ENCODE results near the gene IRF3. TPM values are rescaled to one million over a fixed set of nuclear protein-coding genes. Genes with fewer than 3 reads are reported as not detected.

IRF3 gene
- total and polyA plus RNA-seq, 2 donors (not counting 1 experiment from before 2014, with no cell fraction given) = 233 to 262 TPM

GRCh38 chr19:49646586-49646985 is 19.1 kb downstream of the IRF3 start:
- TF ChIP-seq CTCF (IDR thresholded peaks at IDR 0.05) (no peak), EZH2 (IDR thresholded peaks at IDR 0.05; ENCODE audit: borderline replicate concordance, insufficient read depth, low read depth, low read length, poor library complexity, severe bottlenecking) (no peak)
- DNase-seq (no peak), ATAC-seq (ENCODE audit: low read depth) (no peak)
- H3K9me3 Mint-ChIP-seq (ENCODE audit: insufficient read depth) = no peaks in the 10 kb centered on the region
- no peak overlapping the region for H3K4me3 Mint-ChIP-seq
- H3K27ac Mint-ChIP-seq = no peak overlapping the region
- H3K9ac ChIP-seq (ENCODE audit: low read length) = no peak overlapping the region
- no peak overlapping the region for H3K4me3 ChIP-seq (ENCODE audit: control extremely low read depth in 1 of 5, extremely low read depth in 1 of 5, insufficient read depth in 1 of 5, low read depth in 2 of 5, low read length in 4 of 5)
- H3K27ac ChIP-seq (ENCODE audit: low read length in 2 of 2) = no peak overlapping the region
- H3K4me2 ChIP-seq (replicated peaks; ENCODE audit: low read depth, low read length, poor library complexity, severe bottlenecking) = no peak overlapping the region
- H3K4me1 ChIP-seq (ENCODE audit: control insufficient read depth in 2 of 2, insufficient read depth in 2 of 2, low read length in 2 of 2) = peaks cover 12 to 24% of the 10 kb centered on the region in 2 donors
- intact Hi-C loops (cut with micrococcal nuclease) = no loop called here
- peaks cover 0 to 50% of the 10 kb centered on the region in 2 experiments for H3K36me3 ChIP-seq (replicated peaks in 1 of 2; ENCODE audit: control extremely low read depth in 1 of 2, control insufficient read depth in 1 of 2, extremely low read depth in 1 of 2, insufficient read depth in 2 of 2, low read length in 1 of 2)
- peaks cover 38% of the 10 kb centered on the region for H4K20me1 ChIP-seq (ENCODE audit: control insufficient read depth, insufficient read depth, low read length, poor library complexity, severe bottlenecking)
- CTCF ChIA-PET = interaction anchor here (0.7 kb wide), 1 partner anchor 140 kb away, joined by 3 read pairs; no protein-coding TSS in a partner anchor
- no peaks in the 10 kb centered on the region for H3K27me3 Mint-ChIP-seq
- H3K4me1 Mint-ChIP-seq = peaks cover 29% of the 10 kb centered on the region
- H2AFZ ChIP-seq (ENCODE audit: insufficient read depth, low read depth, low read length, poor library complexity, severe bottlenecking) = no peak overlapping the region
- no peaks in the 10 kb centered on the region for H3K27me3 ChIP-seq (replicated peaks in 1 of 4; ENCODE audit: control extremely low read depth in 1 of 4, control insufficient read depth in 3 of 4, insufficient read depth in 4 of 4, low read length in 3 of 4)
- 100% methylated on average over 15 of the region's 17 CpGs for whole genome bisulfite sequencing (ENCODE audit: insufficient coverage)
- POLR2A ChIA-PET = no interaction called here
- H3K9me3 ChIP-seq (ENCODE audit: control extremely low read depth in 1 of 3, control insufficient read depth in 2 of 3, insufficient read depth in 1 of 3, low read length in 2 of 3) = no peaks in the 10 kb centered on the region
- H3K79me2 ChIP-seq (ENCODE audit: control insufficient read depth, insufficient read depth, low read length) = peaks cover 58% of the 10 kb centered on the region

DNA sequence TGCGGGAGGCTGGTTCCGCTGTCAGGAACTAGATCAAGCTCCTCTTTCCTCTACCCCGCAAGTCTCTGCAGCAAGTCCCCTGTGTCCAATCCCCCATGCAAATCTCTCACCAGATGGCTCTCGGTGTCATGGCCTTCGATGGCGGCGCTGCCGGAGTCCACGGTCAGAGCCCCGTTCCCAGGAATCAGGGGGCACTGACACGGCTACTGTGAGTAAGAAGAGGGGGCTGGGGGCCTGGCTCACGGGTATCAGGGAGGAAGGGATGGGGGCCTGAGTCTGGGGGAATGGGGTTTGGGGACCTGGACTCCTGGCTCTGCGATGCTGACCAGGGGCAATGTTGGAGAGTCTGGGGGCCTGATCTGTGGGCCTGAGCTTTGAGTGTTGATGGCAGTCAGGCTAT is 19.7 kb downstream of the IRF3 start:
- Mint-ChIP-seq H3K27me3 (no peaks in the 10 kb centered on the region), H3K4me1 (peaks cover 32% of the 10 kb centered on the region), H3K27ac (no peak overlapping the region), H3K9me3 (ENCODE audit: insufficient read depth) (no peaks in the 10 kb centered on the region), H3K4me3 (no peak overlapping the region)
- Histone ChIP-seq H3K4me3 (ENCODE audit: control extremely low read depth in 1 of 5, extremely low read depth in 1 of 5, insufficient read depth in 1 of 5, low read depth in 2 of 5, low read length in 4 of 5) (no peak overlapping the region), H3K4me2 (replicated peaks; ENCODE audit: low read depth, low read length, poor library complexity, severe bottlenecking) (no peak overlapping the region), H3K27me3 (replicated peaks in 1 of 4; ENCODE audit: control extremely low read depth in 1 of 4, control insufficient read depth in 3 of 4, insufficient read depth in 4 of 4, low read length in 3 of 4) (no peaks in the 10 kb centered on the region), H2AFZ (ENCODE audit: insufficient read depth, low read depth, low read length, poor library complexity, severe bottlenecking) (no peak overlapping the region), H3K9ac (ENCODE audit: low read length) (no peak overlapping the region), H4K20me1 (ENCODE audit: control insufficient read depth, insufficient read depth, low read length, poor library complexity, severe bottlenecking) (peaks cover 38% of the 10 kb centered on the region), H3K27ac (ENCODE audit: low read length in 2 of 2) (no peak overlapping the region), H3K79me2 (ENCODE audit: control insufficient read depth, insufficient read depth, low read length) (peaks cover 64% of the 10 kb centered on the region), H3K36me3 (replicated peaks in 1 of 2; ENCODE audit: control extremely low read depth in 1 of 2, control insufficient read depth in 1 of 2, extremely low read depth in 1 of 2, insufficient read depth in 2 of 2, low read length in 1 of 2) (peaks cover 0 to 47% of the 10 kb centered on the region in 2 experiments), H3K4me1 (ENCODE audit: control insufficient read depth in 2 of 2, insufficient read depth in 2 of 2, low read length in 2 of 2) (peaks cover 17 to 30% of the 10 kb centered on the region in 2 donors), H3K9me3 (ENCODE audit: control extremely low read depth in 1 of 3, control insufficient read depth in 2 of 3, insufficient read depth in 1 of 3, low read length in 2 of 3) (no peaks in the 10 kb centered on the region)
- ATAC-seq (ENCODE audit: low read depth) (no peak), DNase-seq (no peak)
- WGBS (ENCODE audit: insufficient coverage) = 95% methylated on average over 7 of the region's 13 CpGs
- POLR2A ChIA-PET = no interaction called here
- CTCF ChIA-PET = interaction anchor here (0.5 to 0.7 kb wide), 2 partner anchors 139 to 195 kb away, joined by 3 to 5 read pairs; no protein-coding TSS in a partner anchor
- intact Hi-C loops (cut with micrococcal nuclease) = no loop called here
- no peak for TF ChIP-seq CTCF (IDR thresholded peaks at IDR 0.05)
- no peak for TF ChIP-seq EZH2 (IDR thresholded peaks at IDR 0.05; ENCODE audit: borderline replicate concordance, insufficient read depth, low read depth, low read length, poor library complexity, severe bottlenecking)
